ENCODE results near the gene SELENOP.

The SELENOP gene

DNA sequence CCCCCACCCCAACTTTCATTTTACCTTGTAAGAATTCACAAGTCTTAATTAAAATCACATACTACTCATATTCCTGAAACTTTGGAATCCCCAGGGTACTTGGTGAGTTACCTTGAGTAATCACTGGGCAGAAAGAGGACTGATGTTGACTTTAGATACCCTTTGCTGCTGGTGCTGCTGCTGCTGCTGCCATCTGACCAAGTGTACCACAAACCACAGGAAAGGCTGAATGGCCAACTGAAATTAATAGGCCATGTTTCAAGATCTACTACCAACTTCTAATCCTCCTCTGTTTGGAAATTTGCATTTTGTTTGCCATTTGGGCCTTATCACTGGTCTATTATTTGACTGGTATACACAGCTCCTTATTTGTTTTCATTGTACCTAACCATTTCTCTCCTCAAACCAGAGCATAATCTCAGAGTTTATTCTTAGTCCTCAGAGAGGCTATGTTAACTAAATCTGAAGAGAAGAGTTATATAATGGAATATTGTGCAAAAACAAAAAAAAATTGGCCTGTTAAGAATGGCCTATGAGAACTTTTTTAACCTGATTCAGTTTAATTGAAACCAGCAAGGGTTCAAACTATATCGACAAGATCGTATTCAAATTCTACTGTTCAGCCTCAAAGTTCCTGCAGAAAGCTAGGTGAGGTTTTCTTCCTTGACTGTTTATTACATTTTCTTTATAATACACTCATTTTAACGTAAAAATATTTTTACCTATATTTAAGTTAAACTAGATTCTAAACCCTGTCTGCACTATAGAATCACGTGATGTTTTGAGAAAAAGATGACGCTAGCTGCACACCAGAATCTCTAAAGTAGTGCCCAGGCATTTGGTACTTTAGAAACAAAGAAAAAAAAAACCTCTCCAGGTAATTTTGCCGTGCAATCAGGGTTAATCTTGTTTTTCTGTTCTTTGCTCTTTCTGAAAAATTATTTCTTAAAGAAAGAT lies 13.1 kb downstream of the SELENOP start:
- H3K27me3 ChIP-seq (ENCODE audit: low read depth), result no peaks in the 10 kb centered on the region
- DNase-seq (ENCODE audit: low spot score in 2 of 2), result no peak
- no peaks in the 10 kb centered on the region for H3K4me1 ChIP-seq
- H3K9me3 ChIP-seq, result no peaks in the 10 kb centered on the region
- in situ Hi-C loops (cut with MboI; ENCODE audit: low sequenced_read_pairs), result no loop called here
- H3K4me3 ChIP-seq, result no peak overlapping the region
- no peaks in the 10 kb centered on the region for H3K36me3 ChIP-seq (replicated peaks)

DNA sequence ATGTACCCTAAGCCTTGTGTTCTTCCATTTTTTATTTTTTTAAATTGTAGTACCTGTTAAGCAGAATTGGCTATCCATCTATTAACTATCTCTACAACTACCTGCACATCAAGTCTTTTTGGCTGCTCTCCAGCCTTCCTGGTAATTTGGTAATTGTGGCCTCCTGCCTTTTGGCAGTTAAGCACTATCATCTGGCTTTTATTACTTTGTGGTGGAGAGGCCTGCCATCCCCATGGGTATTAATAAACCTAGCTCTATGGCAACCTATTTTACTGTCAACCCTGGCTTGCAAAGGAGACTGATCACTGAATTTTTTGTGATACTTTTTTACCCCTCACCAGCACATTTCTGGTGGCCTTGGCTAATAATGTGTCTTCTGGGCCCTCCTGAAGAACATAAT lies 20.5 kb downstream of the SELENOP start:
- in situ Hi-C loops (cut with MboI; ENCODE audit: low sequenced_read_pairs), result no loop called here
- Histone ChIP-seq H3K27me3 (ENCODE audit: low read depth) (0 out of 2 replicates have a peak, but pooled peaks cover 2% of the 10 kb centered on the region), H3K36me3 (replicated peaks) (no peaks in the 10 kb centered on the region), H3K4me1 (no peaks in the 10 kb centered on the region), H3K9me3 (no peaks in the 10 kb centered on the region), H3K4me3 (no peak overlapping the region)
- DNase-seq (ENCODE audit: low spot score in 2 of 2), result no peak

DNA sequence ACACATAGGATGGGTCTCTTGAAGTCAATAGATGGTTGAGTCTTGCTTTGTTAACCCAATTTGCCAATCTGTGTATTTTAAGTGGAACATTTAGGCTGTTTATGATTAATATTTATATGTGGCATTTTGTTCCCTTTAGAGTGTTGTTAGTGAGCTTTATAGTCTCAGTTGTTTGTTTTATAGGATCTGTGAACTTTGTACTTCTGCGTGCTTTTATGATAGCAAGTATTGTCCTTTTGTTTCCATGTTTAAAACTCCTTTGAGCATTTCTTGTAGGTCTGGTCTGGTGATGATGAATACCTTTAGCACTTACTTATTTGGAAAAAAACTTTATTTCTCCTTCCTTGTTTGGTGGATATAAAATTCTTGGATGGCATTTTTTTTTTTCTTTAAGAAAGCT lies 23.8 kb downstream of the SELENOP start:
- DNase-seq (ENCODE audit: low spot score in 2 of 2), result no peak
- H3K36me3 ChIP-seq (replicated peaks), result no peaks in the 10 kb centered on the region
- no peak overlapping the region for H3K4me3 ChIP-seq
- no peaks in the 10 kb centered on the region for H3K4me1 ChIP-seq
- 0 out of 2 replicates have a peak, but pooled peaks cover 2% of the 10 kb centered on the region for H3K27me3 ChIP-seq (ENCODE audit: low read depth)
- in situ Hi-C loops (cut with MboI; ENCODE audit: low sequenced_read_pairs), result no loop called here
- H3K9me3 ChIP-seq, result no peaks in the 10 kb centered on the region

DNA sequence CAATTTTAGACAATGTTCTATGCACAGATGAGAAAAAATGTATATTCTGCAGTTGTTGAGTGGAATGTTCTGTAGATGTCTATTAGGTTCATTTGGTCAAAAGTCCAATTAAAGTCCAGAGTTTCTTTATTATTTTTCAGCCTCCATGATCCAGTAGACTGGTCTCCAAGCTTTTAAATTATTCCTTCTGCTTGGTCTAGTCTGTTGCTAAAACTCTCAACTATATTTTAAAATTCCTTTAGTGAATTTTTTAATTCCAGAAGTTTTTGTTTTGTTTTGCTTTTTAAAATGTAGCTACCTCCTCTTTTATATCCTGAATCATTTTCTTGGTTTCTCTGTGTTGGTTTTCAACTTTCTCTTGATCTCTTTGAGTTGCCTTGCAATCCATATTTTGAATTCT lies 24.6 kb downstream of the SELENOP start:
- no peak for DNase-seq (ENCODE audit: low spot score in 2 of 2)
- 0 out of 2 replicates have a peak, but pooled peaks cover 2% of the 10 kb centered on the region for H3K27me3 ChIP-seq (ENCODE audit: low read depth)
- in situ Hi-C loops (cut with MboI; ENCODE audit: low sequenced_read_pairs), result no loop called here

DNA sequence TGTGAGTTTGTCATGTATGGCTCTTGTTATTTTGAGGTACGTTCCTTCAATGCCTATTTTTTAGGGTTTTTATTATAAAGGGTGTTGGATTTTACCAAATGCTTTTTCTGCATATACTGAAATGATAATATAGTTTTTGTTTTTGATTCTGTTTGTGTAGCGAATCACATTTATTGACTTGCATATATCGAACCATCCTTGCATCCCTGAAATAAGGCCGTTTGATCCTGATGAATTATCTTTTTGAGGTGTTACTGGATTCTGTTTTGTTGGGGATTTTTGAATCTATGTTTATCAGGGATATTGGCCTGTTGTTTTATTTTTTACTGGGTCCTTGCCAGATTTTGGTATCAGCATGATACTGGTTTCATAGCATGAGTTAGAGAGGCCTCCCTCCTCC lies 25.9 kb downstream of the SELENOP start:
- in situ Hi-C loops (cut with MboI; ENCODE audit: low sequenced_read_pairs), result no loop called here
- Histone ChIP-seq H3K9me3 (no peaks in the 10 kb centered on the region), H3K27me3 (ENCODE audit: low read depth) (0 out of 2 replicates have a peak, but pooled peaks cover under 1% of the 10 kb centered on the region), H3K4me1 (no peaks in the 10 kb centered on the region), H3K4me3 (no peak overlapping the region), H3K36me3 (replicated peaks) (no peaks in the 10 kb centered on the region)
- DNase-seq (ENCODE audit: low spot score in 2 of 2), result no peak

More for the DNA sequence above, 24.6 kb downstream of the SELENOP start:
- Histone ChIP-seq H3K4me1 (no peaks in the 10 kb centered on the region), H3K4me3 (no peak overlapping the region), H3K36me3 (replicated peaks) (no peaks in the 10 kb centered on the region), H3K9me3 (no peaks in the 10 kb centered on the region)

DNA sequence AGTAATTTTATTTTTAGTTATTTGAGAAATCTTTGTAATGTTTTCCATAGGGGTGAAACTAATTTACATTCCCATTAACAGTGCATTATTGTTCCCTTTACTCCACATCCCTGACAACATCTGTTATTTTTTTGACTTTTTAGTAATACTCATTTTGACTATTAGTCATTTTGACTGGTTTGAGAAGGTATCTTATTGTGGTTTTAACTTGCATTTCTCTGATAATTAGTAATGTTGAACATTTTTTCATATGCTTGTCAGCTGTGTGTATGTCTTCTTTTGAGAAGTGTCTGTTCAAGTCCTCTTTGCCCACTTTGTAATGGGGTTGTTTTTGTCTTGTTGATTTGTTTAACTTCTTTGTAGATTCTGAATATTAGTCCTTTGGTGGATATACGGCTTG lies 27.6 kb downstream of the SELENOP start:
- Histone ChIP-seq H3K4me3 (no peak overlapping the region), H3K27me3 (ENCODE audit: low read depth) (no peaks in the 10 kb centered on the region), H3K36me3 (replicated peaks) (no peaks in the 10 kb centered on the region), H3K9me3 (no peaks in the 10 kb centered on the region), H3K4me1 (no peaks in the 10 kb centered on the region)
- DNase-seq (ENCODE audit: low spot score in 2 of 2), result no peak
- in situ Hi-C loops (cut with MboI; ENCODE audit: low sequenced_read_pairs), result no loop called here

DNA sequence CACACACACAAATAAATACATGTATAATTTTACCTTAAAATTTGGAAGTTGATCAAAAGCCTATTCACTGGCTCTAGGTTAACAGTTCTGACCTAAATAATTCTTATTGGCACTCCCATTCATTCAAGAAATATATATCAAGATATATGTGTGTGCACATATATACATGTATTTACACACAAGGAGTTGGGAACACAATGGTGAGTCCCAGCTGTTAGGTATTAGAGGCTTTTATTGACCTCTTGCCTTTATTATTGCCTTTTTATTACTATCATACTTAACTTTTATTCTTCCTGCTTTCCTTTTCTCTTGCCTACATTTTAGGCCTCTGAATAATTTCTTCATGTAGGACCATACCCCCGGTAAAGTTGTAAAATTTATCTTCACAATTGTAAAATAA lies 30.1 kb downstream of the SELENOP start:
- DNase-seq (ENCODE audit: low spot score in 2 of 2), result no peak
- no peak overlapping the region for H3K4me3 ChIP-seq
- no peaks in the 10 kb centered on the region for H3K4me1 ChIP-seq
- H3K9me3 ChIP-seq, result no peaks in the 10 kb centered on the region
- H3K36me3 ChIP-seq (replicated peaks), result no peaks in the 10 kb centered on the region
- H3K27me3 ChIP-seq (ENCODE audit: low read depth), result 0 out of 2 replicates have a peak, but pooled peaks cover 4% of the 10 kb centered on the region
- in situ Hi-C loops (cut with MboI; ENCODE audit: low sequenced_read_pairs), result no loop called here

DNA sequence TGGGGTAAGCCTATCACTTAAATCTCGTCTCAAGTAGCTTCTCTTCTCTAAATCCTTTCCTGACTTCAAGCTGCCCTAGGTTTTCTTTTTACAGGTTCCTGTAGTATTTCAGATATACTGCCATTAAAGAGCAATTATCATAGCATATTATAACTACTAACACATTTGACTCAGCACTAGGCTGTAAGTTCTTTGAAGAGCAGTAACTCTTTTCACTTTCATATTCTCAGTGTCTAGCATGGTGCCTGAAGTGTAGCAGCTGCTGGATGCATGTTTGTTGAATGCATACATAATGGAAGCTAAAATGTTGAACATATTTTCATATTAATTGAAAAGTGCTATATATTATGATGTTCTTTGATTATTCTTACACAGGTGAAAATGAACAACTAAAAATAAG lies 32.6 kb downstream of the SELENOP start:
- in situ Hi-C loops (cut with MboI; ENCODE audit: low sequenced_read_pairs), result no loop called here

DNA sequence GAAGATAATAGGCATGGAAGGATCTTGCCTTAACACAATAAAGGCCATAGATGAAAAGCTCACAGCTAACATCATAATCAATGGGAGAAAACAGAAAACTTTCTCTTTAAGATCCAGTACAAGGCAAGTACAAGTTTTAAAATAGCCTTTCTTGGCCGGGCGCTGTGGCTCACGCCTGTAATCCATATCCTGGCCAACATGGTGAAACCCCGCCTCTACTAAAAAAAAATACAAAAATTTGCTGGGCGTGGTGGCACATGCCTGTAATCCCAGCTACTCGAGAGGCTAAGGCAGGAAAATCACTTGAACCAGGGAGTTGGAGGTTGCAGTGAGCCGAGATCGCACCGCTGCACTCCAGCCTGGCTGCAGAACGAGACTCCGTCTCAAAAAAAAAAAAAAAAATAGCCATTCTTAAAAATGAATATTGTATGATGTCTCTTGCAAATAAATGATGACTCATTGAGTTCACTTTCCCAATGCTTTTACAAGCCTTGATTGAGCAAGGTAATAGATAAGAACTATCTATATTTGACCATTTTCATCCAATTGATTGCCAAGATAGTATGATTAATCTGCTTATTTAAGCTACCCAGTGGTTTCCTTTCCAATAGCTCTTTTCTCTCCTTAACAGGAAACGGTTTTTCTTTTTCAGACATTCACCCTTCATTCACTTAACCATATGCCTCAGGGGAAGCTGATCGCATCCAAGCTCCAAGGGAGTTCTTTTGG lies 39.3 kb downstream of the SELENOP start:
- in situ Hi-C loops (cut with MboI; ENCODE audit: low sequenced_read_pairs), result loop anchor here (25.0 kb wide), 1 partner anchor 910 kb away; the partner anchor contains the start of gene OXCT1
- H3K4me3 ChIP-seq, result no peak overlapping the region
- H3K27me3 ChIP-seq (ENCODE audit: low read depth), result 0 out of 2 replicates have a peak, but pooled peaks cover 5% of the 10 kb centered on the region
- H3K36me3 ChIP-seq (replicated peaks), result no peaks in the 10 kb centered on the region
- no peak for DNase-seq (ENCODE audit: low spot score in 2 of 2)
- no peaks in the 10 kb centered on the region for H3K9me3 ChIP-seq
- no peaks in the 10 kb centered on the region for H3K4me1 ChIP-seq

More for the DNA sequence above, 32.6 kb downstream of the SELENOP start:
- Histone ChIP-seq H3K9me3 (no peaks in the 10 kb centered on the region), H3K27me3 (ENCODE audit: low read depth) (0 out of 2 replicates have a peak, but pooled peaks cover 6% of the 10 kb centered on the region), H3K4me3 (no peak overlapping the region), H3K36me3 (replicated peaks) (no peaks in the 10 kb centered on the region), H3K4me1 (no peaks in the 10 kb centered on the region)
- DNase-seq (ENCODE audit: low spot score in 2 of 2), result no peak

DNA sequence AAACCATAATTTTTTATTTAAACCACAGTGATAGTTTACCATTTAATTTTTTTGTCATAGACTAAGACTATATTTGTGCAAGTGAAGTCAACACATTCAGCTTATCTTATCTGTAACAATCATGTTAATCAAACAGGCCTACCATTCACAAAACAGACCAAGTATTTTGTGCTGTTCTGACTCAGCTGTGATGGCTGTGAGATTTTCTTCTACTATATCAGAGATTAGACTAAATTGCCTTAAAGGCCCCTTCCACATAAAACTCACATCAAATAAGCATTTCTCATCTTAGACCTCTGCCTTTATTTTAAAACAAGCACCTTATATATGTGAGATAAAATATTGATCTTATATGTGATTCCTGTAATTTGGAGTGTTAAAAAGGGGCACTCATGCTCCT lies 41.7 kb downstream of the SELENOP start:
- no peak for DNase-seq (ENCODE audit: low spot score in 2 of 2)
- no peaks in the 10 kb centered on the region for H3K36me3 ChIP-seq (replicated peaks)
- in situ Hi-C loops (cut with MboI; ENCODE audit: low sequenced_read_pairs), result loop anchor here (25.0 kb wide), 1 partner anchor 908 kb away; the partner anchor contains the start of gene OXCT1
- no peaks in the 10 kb centered on the region for H3K9me3 ChIP-seq
- H3K4me3 ChIP-seq, result no peak overlapping the region
- 0 out of 2 replicates have a peak, but pooled peaks cover 2% of the 10 kb centered on the region for H3K27me3 ChIP-seq (ENCODE audit: low read depth)
- no peaks in the 10 kb centered on the region for H3K4me1 ChIP-seq

DNA sequence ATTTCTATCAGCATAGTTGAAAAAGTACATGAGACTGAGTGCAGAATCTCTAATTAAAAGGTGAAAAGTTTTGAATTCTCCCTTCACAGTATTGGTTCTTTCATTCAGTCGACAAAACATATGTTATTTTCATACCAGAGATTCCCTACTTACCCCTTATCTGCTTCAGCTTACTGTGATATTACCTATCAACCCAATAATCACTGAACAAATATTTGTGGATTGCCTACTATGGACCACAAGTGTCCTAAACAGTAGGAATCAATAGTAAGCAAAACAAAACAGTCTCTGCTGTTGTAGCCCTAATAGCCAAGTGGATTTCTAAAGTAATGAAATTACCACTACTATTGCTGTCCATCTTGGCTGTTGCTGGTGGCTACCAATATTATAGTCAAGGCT lies 43.6 kb downstream of the SELENOP start:
- Histone ChIP-seq H3K4me3 (no peak overlapping the region), H3K36me3 (replicated peaks) (no peaks in the 10 kb centered on the region), H3K27me3 (ENCODE audit: low read depth) (0 out of 2 replicates have a peak, but pooled peaks cover 2% of the 10 kb centered on the region), H3K9me3 (no peaks in the 10 kb centered on the region), H3K4me1 (no peaks in the 10 kb centered on the region)
- in situ Hi-C loops (cut with MboI; ENCODE audit: low sequenced_read_pairs), result loop anchor here (25.0 kb wide), 1 partner anchor 906 kb away; the partner anchor contains the start of gene OXCT1
- no peak for DNase-seq (ENCODE audit: low spot score in 2 of 2)

DNA sequence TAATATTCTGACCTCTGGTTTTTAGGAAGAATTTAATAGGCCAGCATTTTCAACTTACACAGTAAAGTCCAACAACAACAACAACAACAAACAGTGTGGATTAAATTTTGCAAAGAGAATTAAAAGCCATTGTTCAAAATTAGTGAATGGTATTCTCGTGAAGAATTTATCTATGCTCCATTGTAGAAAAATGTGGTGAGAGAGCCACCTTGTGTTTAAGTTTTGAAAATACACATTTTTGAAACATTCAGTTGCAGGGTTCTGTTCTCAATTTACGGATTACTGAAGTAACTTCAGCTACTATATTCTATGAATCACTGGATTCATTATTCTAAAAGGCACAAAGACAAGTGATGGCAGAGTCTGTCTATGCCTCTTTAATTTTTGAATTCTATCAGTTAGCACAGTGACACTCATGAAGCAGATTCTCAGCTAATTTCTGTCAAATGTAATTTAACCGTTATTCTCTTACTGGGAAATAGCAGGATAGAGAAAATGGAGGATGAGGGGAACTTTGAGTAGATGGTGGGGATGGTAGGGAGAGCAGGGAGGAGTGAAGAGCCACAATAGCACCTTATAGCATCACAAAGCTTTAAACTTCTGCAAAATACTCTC lies 44.1 kb downstream of the SELENOP start:
- no peaks in the 10 kb centered on the region for H3K36me3 ChIP-seq (replicated peaks)
- no peak overlapping the region for H3K4me3 ChIP-seq
- 0 out of 2 replicates have a peak, but pooled peaks cover 2% of the 10 kb centered on the region for H3K27me3 ChIP-seq (ENCODE audit: low read depth)
- H3K4me1 ChIP-seq, result no peaks in the 10 kb centered on the region
- DNase-seq (ENCODE audit: low spot score in 2 of 2), result peak in 1 of 2 experiments; percentile 37
- H3K9me3 ChIP-seq, result no peaks in the 10 kb centered on the region
- in situ Hi-C loops (cut with MboI; ENCODE audit: low sequenced_read_pairs), result loop anchor here (25.0 kb wide), 1 partner anchor 905 kb away; the partner anchor contains the start of gene OXCT1

DNA sequence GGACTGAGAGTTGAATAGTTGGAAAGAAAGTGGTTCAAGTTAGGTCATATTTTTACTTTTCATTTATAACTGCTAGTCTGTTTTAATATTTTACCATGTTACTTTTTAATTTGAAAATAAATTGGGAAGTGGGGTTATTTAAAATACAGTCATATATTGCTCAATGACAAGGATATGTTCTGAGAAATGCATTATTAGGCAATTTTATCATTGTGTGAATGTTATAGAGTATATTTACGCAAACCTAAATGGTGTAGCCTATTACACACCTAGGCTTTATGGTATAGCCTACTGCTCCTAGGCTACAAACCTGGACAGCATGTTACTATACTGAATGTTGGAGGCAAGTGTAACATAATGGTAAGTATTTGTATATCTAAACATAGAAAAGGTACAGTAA lies 49.9 kb downstream of the SELENOP start:
- Histone ChIP-seq H3K36me3 (replicated peaks) (no peaks in the 10 kb centered on the region), H3K27me3 (ENCODE audit: low read depth) (no peaks in the 10 kb centered on the region), H3K9me3 (no peaks in the 10 kb centered on the region), H3K4me1 (peaks cover 4% of the 10 kb centered on the region), H3K4me3 (no peak overlapping the region)
- no peak for DNase-seq (ENCODE audit: low spot score in 2 of 2)
- in situ Hi-C loops (cut with MboI; ENCODE audit: low sequenced_read_pairs), result loop anchor here (25.0 kb wide), 1 partner anchor 899 kb away; the partner anchor contains the start of gene OXCT1
